ENCODE results near the gene ADRA1B. TPM values are rescaled to one million over a fixed set of nuclear protein-coding genes. Genes with fewer than 3 reads are reported as not detected.

The ADRA1B gene
- total and polyA plus RNA-seq, 4 donors: 2.1 to 11.6 (median 7.0) TPM

GRCh38 chr5:159972538-159973362 is 56.5 kb downstream of the ADRA1B start:
- H3K27ac ChIP-seq (ENCODE audit: low read depth, low read length): no peak overlapping the region
- peaks cover 9% of the 10 kb centered on the region for H3K4me1 ChIP-seq (ENCODE audit: control insufficient read depth, insufficient read depth, low read length)
- H3K9me3 ChIP-seq (ENCODE audit: control insufficient read depth, insufficient read depth, low read length): no peaks in the 10 kb centered on the region
- no peak for DNase-seq (ENCODE audit: low read depth in 4 of 6, low spot score in 6 of 6)
- no peak overlapping the region for H3K4me3 ChIP-seq (ENCODE audit: low read depth, low read length)
- 35% methylated on average over 31 of the region's 50 CpGs for WGBS (ENCODE audit: insufficient coverage)
- H3K36me3 ChIP-seq (ENCODE audit: control insufficient read depth, insufficient read depth, low read length): no peaks in the 10 kb centered on the region
- H3K27me3 ChIP-seq (ENCODE audit: control insufficient read depth, insufficient read depth, low read length): peaks cover 42% of the 10 kb centered on the region

GRCh38 chr5:159975462-159976019 is 59.3 kb downstream of the ADRA1B start:
- Histone ChIP-seq H3K27me3 (ENCODE audit: control insufficient read depth, insufficient read depth, low read length) (peaks cover 35% of the 10 kb centered on the region), H3K36me3 (ENCODE audit: control insufficient read depth, insufficient read depth, low read length) (no peaks in the 10 kb centered on the region), H3K27ac (ENCODE audit: low read depth, low read length) (no peak overlapping the region), H3K4me1 (ENCODE audit: control insufficient read depth, insufficient read depth, low read length) (peaks cover 9% of the 10 kb centered on the region), H3K9me3 (ENCODE audit: control insufficient read depth, insufficient read depth, low read length) (no peaks in the 10 kb centered on the region), H3K4me3 (ENCODE audit: low read depth, low read length) (no peak overlapping the region)
- 75% methylated on average over 2 of the region's 2 CpGs for WGBS (ENCODE audit: insufficient coverage)
- DNase-seq (ENCODE audit: low read depth in 4 of 6, low spot score in 6 of 6): peak in 1 of 6 donors; percentile 7

DNA sequence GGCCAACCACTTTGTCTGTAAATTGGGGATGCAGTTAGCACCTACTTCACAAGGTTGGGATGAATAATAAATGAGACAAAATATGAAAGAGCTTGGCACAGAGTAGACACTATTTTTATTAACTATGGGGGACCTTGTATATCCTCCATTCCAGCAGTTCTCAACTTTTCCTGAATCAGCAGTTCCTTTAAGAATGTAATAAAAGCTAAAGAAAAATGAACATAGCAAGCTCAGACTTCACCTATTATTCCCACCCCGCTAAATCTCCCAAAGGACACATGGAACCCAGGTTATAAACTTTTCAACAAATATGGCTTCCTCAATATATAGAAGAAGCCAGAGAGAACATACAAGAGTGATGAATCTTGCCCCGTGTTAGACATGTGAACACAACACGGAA is 60.6 kb downstream of the ADRA1B start:
- Histone ChIP-seq H3K9me3 (ENCODE audit: control insufficient read depth, insufficient read depth, low read length) (no peaks in the 10 kb centered on the region), H3K36me3 (ENCODE audit: control insufficient read depth, insufficient read depth, low read length) (no peaks in the 10 kb centered on the region), H3K27ac (ENCODE audit: low read depth, low read length) (no peak overlapping the region), H3K4me1 (ENCODE audit: control insufficient read depth, insufficient read depth, low read length) (peaks cover 5% of the 10 kb centered on the region), H3K27me3 (ENCODE audit: control insufficient read depth, insufficient read depth, low read length) (peaks cover 22% of the 10 kb centered on the region), H3K4me3 (ENCODE audit: low read depth, low read length) (no peak overlapping the region)
- 77% methylated on average over 2 of the region's 3 CpGs for WGBS (ENCODE audit: insufficient coverage)
- no peak for DNase-seq (ENCODE audit: low read depth in 4 of 6, low spot score in 6 of 6)

- H3K27me3 ChIP-seq (ENCODE audit: control insufficient read depth, insufficient read depth, low read length): peaks cover 12% of the 10 kb centered on the region
- H3K36me3 ChIP-seq (ENCODE audit: control insufficient read depth, insufficient read depth, low read length): no peaks in the 10 kb centered on the region
- no peak overlapping the region for H3K27ac ChIP-seq (ENCODE audit: low read depth, low read length)
- H3K9me3 ChIP-seq (ENCODE audit: control insufficient read depth, insufficient read depth, low read length): no peaks in the 10 kb centered on the region
- WGBS (ENCODE audit: insufficient coverage): 13% methylated on average over 2 of the region's 2 CpGs
- DNase-seq (ENCODE audit: low read depth in 4 of 6, low spot score in 6 of 6): no peak
- no peaks in the 10 kb centered on the region for H3K4me1 ChIP-seq (ENCODE audit: control insufficient read depth, insufficient read depth, low read length)
- no peak overlapping the region for H3K4me3 ChIP-seq (ENCODE audit: low read depth, low read length)
Measured at GRCh38 chr5:159978358-159978757, 62.1 kb downstream of the ADRA1B start.

- no peaks in the 10 kb centered on the region for H3K9me3 ChIP-seq (ENCODE audit: control insufficient read depth, insufficient read depth, low read length)
- H3K27me3 ChIP-seq (ENCODE audit: control insufficient read depth, insufficient read depth, low read length): peaks cover 20% of the 10 kb centered on the region
- H3K27ac ChIP-seq (ENCODE audit: low read depth, low read length): no peak overlapping the region
- no peak overlapping the region for H3K4me3 ChIP-seq (ENCODE audit: low read depth, low read length)
- H3K36me3 ChIP-seq (ENCODE audit: control insufficient read depth, insufficient read depth, low read length): no peaks in the 10 kb centered on the region
- H3K4me1 ChIP-seq (ENCODE audit: control insufficient read depth, insufficient read depth, low read length): peaks cover 11% of the 10 kb centered on the region
- DNase-seq (ENCODE audit: low read depth in 4 of 6, low spot score in 6 of 6): no peak
- 100% methylated on average over 3 of the region's 8 CpGs for WGBS (ENCODE audit: insufficient coverage)
Measured at GRCh38 chr5:159982421-159983173, 66.3 kb downstream of the ADRA1B start.

DNA sequence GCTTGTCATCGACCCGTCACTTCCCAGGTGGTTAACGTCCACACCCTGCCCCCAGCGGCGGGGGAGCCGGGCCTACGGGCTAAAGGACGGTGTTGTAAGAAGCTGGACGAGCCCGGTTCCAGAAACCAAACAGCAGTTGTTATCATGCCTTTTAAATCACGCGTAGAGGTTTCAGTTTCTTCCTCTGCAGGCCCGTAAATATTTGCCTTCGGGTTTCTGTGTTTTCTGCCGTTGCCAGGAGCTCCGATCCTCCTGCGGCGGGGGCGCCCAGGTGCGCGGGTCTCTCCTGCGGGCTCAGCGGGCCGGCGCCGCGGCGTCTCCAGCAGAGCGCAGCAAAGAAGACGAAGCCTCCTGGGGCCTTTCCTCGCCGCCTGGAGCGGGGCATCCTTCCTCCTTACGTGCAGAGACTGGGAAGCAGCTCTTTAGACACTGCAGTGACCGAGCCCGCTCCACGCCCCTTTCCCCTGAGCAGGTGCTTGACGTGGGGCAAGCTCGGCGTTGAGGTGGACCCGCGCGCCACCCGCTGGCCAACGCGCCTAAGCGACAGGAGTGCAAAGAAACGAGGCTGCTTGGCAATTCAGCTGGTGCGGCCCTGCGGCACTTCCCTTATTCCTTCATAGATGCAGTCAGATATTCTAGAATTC is 70.9 kb downstream of the ADRA1B start:
- under 1% methylated on average over 46 of the region's 50 CpGs for whole genome bisulfite sequencing (ENCODE audit: insufficient coverage)
- Histone ChIP-seq H3K4me1 (ENCODE audit: control insufficient read depth, insufficient read depth, low read length) (peaks cover 11% of the 10 kb centered on the region), H3K36me3 (ENCODE audit: control insufficient read depth, insufficient read depth, low read length) (no peaks in the 10 kb centered on the region), H3K4me3 (ENCODE audit: low read depth, low read length) (peak overlapping the region; percentile 32), H3K27me3 (ENCODE audit: control insufficient read depth, insufficient read depth, low read length) (peaks cover 21% of the 10 kb centered on the region), H3K27ac (ENCODE audit: low read depth, low read length) (no peak overlapping the region), H3K9me3 (ENCODE audit: control insufficient read depth, insufficient read depth, low read length) (no peaks in the 10 kb centered on the region)
- DNase-seq (ENCODE audit: low read depth in 4 of 6, low spot score in 6 of 6): peak; percentile 21 to 95 (median 63)

DNA sequence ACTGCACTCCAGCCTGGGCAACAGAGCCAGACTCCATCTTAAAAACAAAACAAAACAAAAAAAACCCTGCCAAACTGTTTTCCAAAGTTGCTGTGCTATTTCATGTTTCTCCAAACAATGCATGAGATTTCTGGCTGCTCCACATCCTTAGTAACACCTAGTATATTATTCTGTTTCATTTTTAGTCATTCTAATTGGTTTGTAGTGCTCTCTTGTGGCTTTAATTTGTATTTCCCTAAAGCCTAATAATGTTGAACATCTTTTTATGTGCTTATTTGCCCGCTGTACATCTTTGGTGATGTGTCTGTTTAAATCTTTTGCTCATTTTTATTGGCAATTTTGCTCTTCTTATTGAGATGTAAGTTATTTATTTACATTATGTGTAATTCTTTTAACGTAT is 74.2 kb downstream of the ADRA1B start:
- Histone ChIP-seq H3K27ac (ENCODE audit: low read depth, low read length) (no peak overlapping the region), H3K36me3 (ENCODE audit: control insufficient read depth, insufficient read depth, low read length) (no peaks in the 10 kb centered on the region), H3K4me1 (ENCODE audit: control insufficient read depth, insufficient read depth, low read length) (peaks cover 11% of the 10 kb centered on the region), H3K9me3 (ENCODE audit: control insufficient read depth, insufficient read depth, low read length) (peaks cover 2% of the 10 kb centered on the region), H3K27me3 (ENCODE audit: control insufficient read depth, insufficient read depth, low read length) (peaks cover 21% of the 10 kb centered on the region), H3K4me3 (ENCODE audit: low read depth, low read length) (no peak overlapping the region)
- WGBS (ENCODE audit: insufficient coverage): no CpG with 5 or more reads among the region's 2 CpGs
- peak in 1 of 6 donors; percentile 71 for DNase-seq (ENCODE audit: low read depth in 4 of 6, low spot score in 6 of 6)

DNA sequence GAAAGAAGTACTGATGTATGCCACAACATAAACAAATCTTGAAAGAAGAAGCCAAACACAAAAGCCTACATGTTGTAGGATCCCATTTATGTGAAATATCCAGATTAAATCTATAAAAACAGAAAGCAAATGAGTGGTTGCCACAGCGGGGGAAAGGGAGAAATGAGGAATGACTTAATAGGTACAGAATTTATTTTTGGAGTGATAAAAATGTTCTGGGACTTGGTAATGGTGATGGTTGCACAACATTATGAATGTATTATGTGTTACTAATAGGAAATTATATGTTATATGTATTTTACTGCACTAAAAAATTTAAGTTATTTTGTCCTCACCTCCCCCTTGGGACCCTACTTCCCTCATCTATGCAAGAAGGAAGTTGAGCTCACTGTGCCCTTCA is 76.3 kb downstream of the ADRA1B start:
- Histone ChIP-seq H3K4me1 (ENCODE audit: control insufficient read depth, insufficient read depth, low read length) (peaks cover 1% of the 10 kb centered on the region), H3K36me3 (ENCODE audit: control insufficient read depth, insufficient read depth, low read length) (no peaks in the 10 kb centered on the region), H3K27me3 (ENCODE audit: control insufficient read depth, insufficient read depth, low read length) (peaks cover 7% of the 10 kb centered on the region), H3K27ac (ENCODE audit: low read depth, low read length) (no peak overlapping the region), H3K4me3 (ENCODE audit: low read depth, low read length) (no peak overlapping the region), H3K9me3 (ENCODE audit: control insufficient read depth, insufficient read depth, low read length) (peaks cover 2% of the 10 kb centered on the region)
- WGBS (ENCODE audit: insufficient coverage): no CpG with 5 or more reads among the region's 1 CpG
- DNase-seq (ENCODE audit: low read depth in 4 of 6, low spot score in 6 of 6): no peak

DNA sequence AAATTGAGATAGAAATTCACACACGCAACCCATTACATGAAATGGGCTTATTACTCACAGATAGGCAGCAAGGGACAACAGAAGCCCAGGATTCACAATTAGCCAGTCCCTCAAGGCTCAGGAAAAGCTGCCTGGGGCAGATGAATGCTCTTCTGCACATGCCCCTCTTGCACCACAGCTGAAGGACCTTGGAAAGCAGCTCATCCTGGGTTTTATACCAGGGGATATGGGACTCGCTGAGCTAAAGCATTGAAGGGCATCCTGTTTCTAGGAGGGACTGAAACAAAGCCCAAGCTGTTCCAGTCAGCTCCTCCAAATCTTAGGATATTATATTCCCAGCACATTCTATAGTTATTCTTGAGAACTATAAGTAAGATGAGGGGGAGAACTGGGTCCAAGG is 76.9 kb downstream of the ADRA1B start:
- DNase-seq (ENCODE audit: low read depth in 4 of 6, low spot score in 6 of 6): no peak
- no peaks in the 10 kb centered on the region for H3K4me1 ChIP-seq (ENCODE audit: control insufficient read depth, insufficient read depth, low read length)
- no peaks in the 10 kb centered on the region for H3K36me3 ChIP-seq (ENCODE audit: control insufficient read depth, insufficient read depth, low read length)
- peaks cover 2% of the 10 kb centered on the region for H3K9me3 ChIP-seq (ENCODE audit: control insufficient read depth, insufficient read depth, low read length)
- peaks cover 2% of the 10 kb centered on the region for H3K27me3 ChIP-seq (ENCODE audit: control insufficient read depth, insufficient read depth, low read length)
- no peak overlapping the region for H3K4me3 ChIP-seq (ENCODE audit: low read depth, low read length)
- WGBS (ENCODE audit: insufficient coverage): 83% methylated on average over 1 of the region's 2 CpGs
- H3K27ac ChIP-seq (ENCODE audit: low read depth, low read length): no peak overlapping the region
